Mesothelial cell of epicardium (in vitro differentiated cells): ENCODE results near the gene MPIG6B. TPM values are rescaled to one million over a fixed set of nuclear protein-coding genes. Genes with fewer than 3 reads are reported as not detected.
A peak's percentile ranks its signal among the peaks of the same experiment; 100 is the strongest.

Experiments used
- DNase-seq, 2 experiments: peaks; one replicate each; pipeline ENCODE4 v3.0.0; 2021; ENCODE audit warnings: low spot score in 2 of 2; ENCODE audit not compliant: unreplicated experiment in 2 of 2
- H3K27ac Mint-ChIP-seq: 2 replicates; pipeline ENCODE4 v1.8.0; 2021; ENCODE audit warnings: mixed read lengths
- H3K27me3 Mint-ChIP-seq: 2 replicates; pipeline ENCODE4 v1.8.0; 2021; ENCODE audit warnings: low read depth, mixed read lengths
- H3K36me3 Mint-ChIP-seq: 2 replicates; pipeline ENCODE4 v1.8.0; 2021; ENCODE audit warnings: mixed read lengths
- H3K4me1 Mint-ChIP-seq: 2 replicates; pipeline ENCODE4 v1.8.0; 2021; ENCODE audit warnings: mixed read lengths
- H3K4me3 Mint-ChIP-seq: 2 replicates; pipeline ENCODE4 v1.8.0; 2021; ENCODE audit warnings: mild to moderate bottlenecking, moderate library complexity, mixed read lengths
- H3K9me3 Mint-ChIP-seq: 2 replicates; pipeline ENCODE4 v1.8.0; 2021; ENCODE audit warnings: mixed read lengths
- total RNA-seq: library from RNA; stranded (reverse); gene quantifications from 3 replicates; pipeline ENCODE4 v1.2.1, GENCODE V29; 2021
- TF ChIP-seq, protein P1 (sequence below): fragments of 200-600 bp; sonication (generic); IDR thresholded peaks from one replicate; pipeline ENCODE4 v1.5.0; 2021; ENCODE audit warnings: antibody characterized with exemption; ENCODE audit not compliant: unreplicated experiment

MPIG6B gene
- total RNA-seq, 1 donor from 2014 or later, result 0.16 TPM

DNA sequence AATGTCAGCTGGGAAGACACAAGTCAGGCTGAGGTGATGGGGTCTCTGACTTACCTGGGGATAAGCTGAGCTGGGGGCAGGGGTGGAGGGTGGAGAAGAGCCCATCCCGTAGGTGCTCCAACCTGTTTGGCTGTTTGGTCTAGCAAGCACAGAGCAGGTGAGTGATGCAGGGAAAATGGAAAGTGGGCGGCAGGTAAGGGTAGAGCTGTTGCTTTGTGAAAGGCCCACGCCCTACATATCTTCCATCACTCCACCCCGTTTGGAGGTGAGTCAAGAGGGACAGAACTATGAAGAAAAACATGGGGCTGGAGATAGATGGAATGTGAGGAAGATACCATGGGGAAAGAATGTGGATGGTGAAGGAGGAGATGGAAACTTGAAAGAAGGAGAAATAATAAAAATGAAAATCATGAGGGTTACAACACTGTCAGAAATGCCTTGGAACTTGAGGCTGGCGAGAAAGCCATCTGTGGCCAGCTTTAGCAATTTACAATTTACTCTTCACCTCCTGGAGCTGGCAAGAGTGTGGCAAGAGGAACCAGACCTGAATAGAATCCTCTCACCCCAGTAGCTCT lies 2.9 kb upstream of the MPIG6B start:
- H3K27ac Mint-ChIP-seq, result peak overlapping the region; percentile 44
- H3K9me3 Mint-ChIP-seq, result no peaks in the 10 kb centered on the region
- no peak for DNase-seq
- TF ChIP-seq, protein P1, sequence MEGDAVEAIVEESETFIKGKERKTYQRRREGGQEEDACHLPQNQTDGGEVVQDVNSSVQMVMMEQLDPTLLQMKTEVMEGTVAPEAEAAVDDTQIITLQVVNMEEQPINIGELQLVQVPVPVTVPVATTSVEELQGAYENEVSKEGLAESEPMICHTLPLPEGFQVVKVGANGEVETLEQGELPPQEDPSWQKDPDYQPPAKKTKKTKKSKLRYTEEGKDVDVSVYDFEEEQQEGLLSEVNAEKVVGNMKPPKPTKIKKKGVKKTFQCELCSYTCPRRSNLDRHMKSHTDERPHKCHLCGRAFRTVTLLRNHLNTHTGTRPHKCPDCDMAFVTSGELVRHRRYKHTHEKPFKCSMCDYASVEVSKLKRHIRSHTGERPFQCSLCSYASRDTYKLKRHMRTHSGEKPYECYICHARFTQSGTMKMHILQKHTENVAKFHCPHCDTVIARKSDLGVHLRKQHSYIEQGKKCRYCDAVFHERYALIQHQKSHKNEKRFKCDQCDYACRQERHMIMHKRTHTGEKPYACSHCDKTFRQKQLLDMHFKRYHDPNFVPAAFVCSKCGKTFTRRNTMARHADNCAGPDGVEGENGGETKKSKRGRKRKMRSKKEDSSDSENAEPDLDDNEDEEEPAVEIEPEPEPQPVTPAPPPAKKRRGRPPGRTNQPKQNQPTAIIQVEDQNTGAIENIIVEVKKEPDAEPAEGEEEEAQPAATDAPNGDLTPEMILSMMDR, result no peak
- peaks cover 5% of the 10 kb centered on the region for H3K36me3 Mint-ChIP-seq
- no peak overlapping the region for H3K4me3 Mint-ChIP-seq
- H3K27me3 Mint-ChIP-seq, result no peaks in the 10 kb centered on the region
- H3K4me1 Mint-ChIP-seq, result peaks cover 26% of the 10 kb centered on the region

DNA sequence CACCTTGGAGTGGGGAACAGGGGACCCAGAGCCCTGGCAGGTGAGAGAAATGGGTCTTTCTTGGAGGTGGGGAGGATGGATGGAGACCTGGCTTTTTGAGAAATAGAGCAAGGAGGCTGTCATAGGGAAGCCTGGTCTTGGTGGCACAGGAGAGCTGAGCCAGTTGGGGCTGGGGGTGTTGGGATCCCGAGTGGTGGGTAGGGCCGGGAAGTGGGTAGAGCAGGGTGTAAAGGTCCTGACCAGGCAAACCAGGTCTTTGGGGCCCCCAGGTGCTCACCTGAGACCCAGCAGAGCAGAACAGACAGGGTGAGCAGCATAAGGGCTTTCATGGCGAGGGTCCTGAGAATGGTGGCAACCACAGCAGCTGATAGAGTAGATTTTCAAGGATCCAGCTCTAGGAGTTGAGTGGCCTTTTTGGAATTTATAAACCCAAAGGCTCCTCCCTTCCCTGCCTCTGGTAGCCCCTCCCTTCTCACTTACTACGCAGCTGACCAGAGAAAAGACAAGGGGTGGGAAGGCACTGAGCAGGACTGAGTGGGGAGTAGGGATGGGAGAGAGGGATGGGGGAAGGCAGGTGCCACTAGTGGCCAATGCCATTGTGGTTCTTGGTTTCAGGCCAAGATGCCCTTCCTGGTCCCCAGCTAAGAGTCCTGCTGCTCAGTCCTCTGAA lies 1.7 kb upstream of the MPIG6B start, which contains the start of gene LY6G6C:
LY6G6C (minus strand) TSS at position 396 of the 670 bp plus-strand sequence; CDS start at position 329, 67 bp downstream.
- Mint-ChIP-seq H3K27ac (peak within 1 kb of the TSS; percentile 14), H3K36me3 (peaks cover 15% of the 10 kb centered on the region), H3K4me3 (no peak within 1 kb of the TSS), H3K27me3 (no peaks in the 10 kb centered on the region), H3K9me3 (no peaks in the 10 kb centered on the region), H3K4me1 (peaks cover 26% of the 10 kb centered on the region)
- TF ChIP-seq, protein P1, result no peak
- DNase-seq, result no peak

DNA sequence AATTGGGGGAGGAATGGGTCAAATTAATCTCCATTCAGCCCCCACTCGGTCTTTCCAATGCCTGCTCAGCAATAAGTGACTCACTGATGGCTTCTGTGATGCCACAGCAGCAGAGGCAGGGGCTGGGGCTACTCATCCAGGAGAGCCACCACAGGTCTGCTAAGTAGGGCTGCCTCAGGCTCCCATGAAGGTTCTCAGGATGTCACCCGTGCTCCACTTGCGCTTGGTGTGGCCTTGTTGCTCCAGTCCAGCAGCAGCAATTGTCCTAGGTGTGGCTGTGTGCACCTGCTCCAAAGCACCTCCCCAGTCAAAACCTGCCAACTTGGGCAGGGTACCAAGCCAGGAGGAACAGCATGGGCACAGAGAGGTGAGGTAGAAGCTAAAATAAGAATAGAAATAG lies 1.0 kb upstream of the MPIG6B start:
- Mint-ChIP-seq H3K4me3 (no peak overlapping the region), H3K4me1 (peaks cover 26% of the 10 kb centered on the region), H3K9me3 (no peaks in the 10 kb centered on the region), H3K27me3 (no peaks in the 10 kb centered on the region), H3K36me3 (peaks cover 21% of the 10 kb centered on the region), H3K27ac (no peak overlapping the region)
- DNase-seq, result no peak
- TF ChIP-seq, protein P1, result no peak

DNA sequence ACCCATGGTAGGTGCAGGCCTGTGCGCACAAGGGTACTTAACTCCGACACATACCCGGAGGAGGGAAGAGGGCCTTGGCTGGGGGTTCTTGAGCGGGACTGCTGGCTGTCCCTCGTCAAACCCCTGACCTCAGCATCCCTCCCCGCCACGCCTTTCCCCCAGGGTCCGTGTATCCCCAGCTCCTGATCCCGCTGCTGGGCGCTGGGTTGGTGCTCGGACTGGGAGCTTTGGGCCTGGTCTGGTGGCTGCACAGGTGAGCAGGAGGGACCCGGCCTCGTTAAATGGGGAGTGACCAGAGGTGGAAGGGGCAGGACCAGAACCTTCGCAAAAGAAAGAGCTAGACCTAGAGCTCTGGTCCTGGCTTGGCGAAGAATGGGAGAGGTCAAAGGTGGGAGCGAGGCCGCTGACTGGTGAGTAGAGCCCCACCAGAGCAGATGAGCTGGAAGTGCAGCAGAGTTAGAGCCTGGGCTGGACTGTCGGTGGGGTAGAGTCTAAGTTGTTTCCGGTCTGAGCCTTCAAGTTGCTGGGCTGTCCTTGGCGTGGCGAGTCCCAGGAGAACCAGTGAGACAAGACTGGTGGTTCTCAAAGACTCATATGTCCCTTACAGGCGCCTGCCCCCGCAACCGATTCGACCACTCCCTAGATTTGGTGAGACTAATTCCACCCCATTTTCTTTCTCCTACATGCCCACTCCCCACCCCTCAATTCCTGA lies 963 bp downstream of the MPIG6B start:
- H3K27ac Mint-ChIP-seq, result peak overlapping the region; percentile 47
- H3K4me1 Mint-ChIP-seq, result peaks cover 19% of the 10 kb centered on the region
- H3K4me3 Mint-ChIP-seq, result no peak overlapping the region
- H3K27me3 Mint-ChIP-seq, result no peaks in the 10 kb centered on the region
- peaks cover 30% of the 10 kb centered on the region for H3K36me3 Mint-ChIP-seq
- TF ChIP-seq, protein P1, result no peak
- no peaks in the 10 kb centered on the region for H3K9me3 Mint-ChIP-seq
- no peak for DNase-seq

DNA sequence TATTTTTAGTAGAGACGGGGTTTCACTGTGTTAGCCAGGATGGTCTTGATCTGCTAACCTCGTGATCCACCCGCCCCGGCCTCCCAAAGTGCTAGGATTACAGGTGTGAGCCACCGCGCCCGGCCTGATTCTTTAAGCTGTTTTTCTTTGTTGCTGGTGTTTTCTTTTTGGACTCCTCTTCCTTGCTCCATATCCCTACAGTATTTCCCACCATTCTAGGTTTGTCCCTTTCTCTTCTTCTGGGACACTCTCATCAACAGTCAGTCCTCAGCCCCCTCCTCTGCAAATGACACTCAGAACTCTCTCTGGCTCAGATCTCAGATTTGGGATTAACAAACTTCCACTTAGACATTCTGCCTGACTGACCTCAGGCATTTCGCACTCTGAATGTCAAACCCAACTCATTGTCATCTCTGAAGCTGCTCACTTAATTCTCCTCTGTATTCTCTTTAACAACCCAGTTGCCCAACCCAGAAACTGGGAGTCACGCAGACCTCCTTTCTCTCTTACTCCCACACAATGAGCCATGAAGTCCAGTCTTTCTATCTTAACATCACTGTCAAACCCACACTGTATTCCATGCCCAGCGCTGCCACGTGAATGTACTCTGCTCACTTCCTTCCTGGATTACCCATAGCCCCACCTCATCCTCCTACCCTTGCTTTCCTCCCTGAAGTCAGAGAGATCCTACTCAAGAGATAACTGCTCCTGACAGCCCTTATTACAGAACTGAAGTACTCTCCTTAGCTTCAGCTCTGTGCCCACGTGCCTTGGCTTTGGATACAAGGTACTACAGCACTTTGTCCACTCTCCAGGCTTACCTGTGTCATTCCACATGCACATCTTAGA lies 2.6 kb downstream of the MPIG6B start:
- peaks cover 21% of the 10 kb centered on the region for H3K4me1 Mint-ChIP-seq
- TF ChIP-seq, protein P1, result no peak
- no peaks in the 10 kb centered on the region for H3K27me3 Mint-ChIP-seq
- H3K4me3 Mint-ChIP-seq, result no peak overlapping the region
- H3K36me3 Mint-ChIP-seq, result peaks cover 33% of the 10 kb centered on the region
- H3K27ac Mint-ChIP-seq, result peak overlapping the region; percentile 3
- no peaks in the 10 kb centered on the region for H3K9me3 Mint-ChIP-seq
- DNase-seq, result no peak
